ENCODE results near the gene MGMT.

Gene MGMT

DNA sequence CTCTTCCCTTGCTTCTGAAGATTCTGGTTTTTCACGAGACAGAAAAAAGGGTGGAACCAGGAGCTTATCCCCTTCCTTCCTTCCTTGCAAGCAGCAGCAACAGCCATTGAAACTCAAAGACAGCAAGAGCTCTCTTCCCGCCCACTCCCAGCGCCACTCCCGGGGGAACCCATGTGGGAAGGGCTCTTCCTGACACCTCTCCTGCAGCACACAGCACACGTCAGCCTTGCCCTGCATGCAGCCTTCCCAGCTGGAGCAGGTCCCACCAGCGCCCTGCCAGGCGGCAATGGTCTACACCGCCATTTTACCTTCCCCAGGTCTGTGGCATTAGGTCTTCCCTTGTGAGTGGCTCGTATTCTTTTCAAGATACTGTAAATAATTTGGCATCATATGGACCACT is 161.8 kb downstream of the MGMT start:
- Histone ChIP-seq H3K9me3 (replicated peaks; ENCODE audit: insufficient read depth, low read length) (no peaks in the 10 kb centered on the region), H3K4me2 (ENCODE audit: low read depth, low read length) (no peak overlapping the region), H3F3A (ENCODE audit: insufficient read depth, low read length) (no peaks in the 10 kb centered on the region), H4K20me1 (ENCODE audit: insufficient read depth, low read length) (no peaks in the 10 kb centered on the region), H3K4me1 (ENCODE audit: low read length) (no peaks in the 10 kb centered on the region), H3K9me2 (replicated peaks; ENCODE audit: insufficient read depth, low read length) (no peaks in the 10 kb centered on the region), H3K27ac (ENCODE audit: low read length) (no peak overlapping the region), H2AFZ (ENCODE audit: low read length) (no peak overlapping the region), H3K27me3 (replicated peaks; ENCODE audit: insufficient read depth, low read length) (no peaks in the 10 kb centered on the region), H3K4me3 (ENCODE audit: low read length) (no peak overlapping the region), H3K9ac (ENCODE audit: low read length) (no peak overlapping the region), H3K79me2 (ENCODE audit: low read length) (no peaks in the 10 kb centered on the region), H3K36me3 (replicated peaks; ENCODE audit: insufficient read depth, low read length) (no peaks in the 10 kb centered on the region)
- DNase-seq: no peak
- TF ChIP-seq EZH2 (optimal IDR thresholded peaks at IDR 0.05; ENCODE audit: low read depth, low read length) (no peak), CTCF (IDR thresholded peaks at IDR 0.05; ENCODE audit: low read length) (no peak), EZH2phosphoT487 (IDR thresholded peaks at IDR 0.05; ENCODE audit: low read length) (no peak)

DNA sequence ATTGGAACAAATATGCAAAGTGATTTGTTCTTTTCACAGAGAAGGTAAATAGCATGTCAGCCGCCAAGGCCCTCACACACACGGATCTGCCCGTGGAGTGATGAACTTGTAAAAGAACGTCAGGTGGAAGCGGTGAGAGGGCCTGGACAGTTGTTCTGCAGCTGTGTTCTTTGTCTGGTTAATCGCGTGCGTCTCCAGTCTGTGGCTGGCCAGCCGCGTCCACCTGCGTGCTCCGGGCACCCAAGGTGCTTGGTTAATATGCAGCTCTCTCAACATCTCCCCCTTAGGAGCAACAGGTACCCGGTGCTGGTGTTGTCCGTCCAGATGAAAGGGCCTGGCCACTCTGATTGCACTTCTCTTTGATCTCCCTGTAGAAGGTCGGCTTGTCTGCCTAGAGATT is 162.9 kb downstream of the MGMT start:
- H3F3A ChIP-seq (ENCODE audit: insufficient read depth, low read length): no peaks in the 10 kb centered on the region
- H3K4me1 ChIP-seq (ENCODE audit: low read length): no peaks in the 10 kb centered on the region
- no peak overlapping the region for H3K4me2 ChIP-seq (ENCODE audit: low read depth, low read length)
- no peaks in the 10 kb centered on the region for H3K36me3 ChIP-seq (replicated peaks; ENCODE audit: insufficient read depth, low read length)
- TF ChIP-seq CTCF (IDR thresholded peaks at IDR 0.05; ENCODE audit: low read length) (no peak), EZH2phosphoT487 (IDR thresholded peaks at IDR 0.05; ENCODE audit: low read length) (no peak), EZH2 (optimal IDR thresholded peaks at IDR 0.05; ENCODE audit: low read depth, low read length) (no peak)
- H3K9me2 ChIP-seq (replicated peaks; ENCODE audit: insufficient read depth, low read length): no peaks in the 10 kb centered on the region
- no peak for DNase-seq
- H3K27ac ChIP-seq (ENCODE audit: low read length): no peak overlapping the region
- H3K27me3 ChIP-seq (replicated peaks; ENCODE audit: insufficient read depth, low read length): no peaks in the 10 kb centered on the region
- H3K9me3 ChIP-seq (replicated peaks; ENCODE audit: insufficient read depth, low read length): no peaks in the 10 kb centered on the region
- H3K4me3 ChIP-seq (ENCODE audit: low read length): no peak overlapping the region
- H3K9ac ChIP-seq (ENCODE audit: low read length): no peak overlapping the region
- no peak overlapping the region for H2AFZ ChIP-seq (ENCODE audit: low read length)
- H3K79me2 ChIP-seq (ENCODE audit: low read length): no peaks in the 10 kb centered on the region
- no peaks in the 10 kb centered on the region for H4K20me1 ChIP-seq (ENCODE audit: insufficient read depth, low read length)

DNA sequence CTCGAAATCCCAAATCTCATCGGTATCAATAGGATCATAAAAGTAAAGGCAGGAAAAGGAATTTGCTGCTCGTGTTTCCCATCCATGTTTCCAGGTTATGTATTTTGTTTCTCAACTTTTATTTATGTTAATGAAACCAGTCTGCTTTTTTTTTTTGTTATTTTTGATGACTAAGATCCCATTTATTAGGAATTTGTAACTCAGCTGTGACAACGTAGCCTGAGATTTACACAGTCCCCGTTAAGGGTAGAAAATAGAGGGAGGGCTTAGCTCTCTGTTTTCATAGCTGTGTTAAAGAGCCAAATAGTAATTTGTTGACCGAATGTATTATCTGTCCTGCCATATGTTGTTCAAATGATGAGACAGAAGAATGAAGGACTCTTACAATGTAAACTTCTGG is 164.0 kb downstream of the MGMT start:
- H3K4me2 ChIP-seq (ENCODE audit: low read depth, low read length): no peak overlapping the region
- no peaks in the 10 kb centered on the region for H3K9me2 ChIP-seq (replicated peaks; ENCODE audit: insufficient read depth, low read length)
- H3K4me1 ChIP-seq (ENCODE audit: low read length): no peaks in the 10 kb centered on the region
- no peaks in the 10 kb centered on the region for H3K79me2 ChIP-seq (ENCODE audit: low read length)
- no peak for DNase-seq
- no peaks in the 10 kb centered on the region for H3K36me3 ChIP-seq (replicated peaks; ENCODE audit: insufficient read depth, low read length)
- H4K20me1 ChIP-seq (ENCODE audit: insufficient read depth, low read length): no peaks in the 10 kb centered on the region
- H3K27ac ChIP-seq (ENCODE audit: low read length): no peak overlapping the region
- H3K27me3 ChIP-seq (replicated peaks; ENCODE audit: insufficient read depth, low read length): no peaks in the 10 kb centered on the region
- H3K9me3 ChIP-seq (replicated peaks; ENCODE audit: insufficient read depth, low read length): no peaks in the 10 kb centered on the region
- no peak overlapping the region for H3K9ac ChIP-seq (ENCODE audit: low read length)
- TF ChIP-seq CTCF (IDR thresholded peaks at IDR 0.05; ENCODE audit: low read length): no peak
- no peak for TF ChIP-seq EZH2phosphoT487 (IDR thresholded peaks at IDR 0.05; ENCODE audit: low read length)
- TF ChIP-seq EZH2 (optimal IDR thresholded peaks at IDR 0.05; ENCODE audit: low read depth, low read length): no peak
- H2AFZ ChIP-seq (ENCODE audit: low read length): no peak overlapping the region
- H3K4me3 ChIP-seq (ENCODE audit: low read length): no peak overlapping the region
- H3F3A ChIP-seq (ENCODE audit: insufficient read depth, low read length): no peaks in the 10 kb centered on the region
